ENCODE measurements around the gene LYST.
"Not testable (repeated sequence)": the region's sequence is repeated elsewhere in the genome, so short reads cannot be mapped to it uniquely, and the experiment has no call there.

Gene LYST

DNA sequence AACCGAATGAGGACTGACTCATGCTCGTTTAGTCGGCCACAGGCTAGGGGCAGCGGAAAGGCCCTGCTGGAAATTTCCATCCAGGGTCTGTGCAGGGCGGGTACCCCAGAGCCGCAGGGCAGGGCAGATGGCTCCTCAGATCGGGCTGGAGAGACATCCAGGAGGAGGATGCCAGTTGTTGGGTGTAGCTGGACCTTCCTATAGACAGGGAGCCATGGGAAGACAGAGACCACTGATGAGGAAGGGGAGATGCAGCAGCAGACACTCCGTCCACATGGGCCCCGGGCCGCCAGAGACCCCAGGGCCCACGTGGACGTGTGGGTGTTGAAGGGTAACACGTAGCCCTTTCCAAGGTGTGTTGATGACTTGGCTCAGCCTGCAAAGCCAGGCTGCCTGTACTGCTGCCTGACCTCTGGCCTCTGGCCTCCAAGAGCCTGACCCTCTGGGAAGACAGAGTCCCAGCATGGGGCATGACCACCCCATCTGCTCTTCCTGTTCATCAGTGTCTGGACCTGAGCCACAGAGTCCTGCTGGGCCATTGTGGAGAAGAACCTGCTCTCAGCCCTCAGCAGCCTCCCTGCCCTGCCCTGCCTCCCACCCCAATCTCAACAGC, 221.9 kb downstream of the LYST start:
- no peak overlapping the region for H3K4me3 ChIP-seq (ENCODE audit: low read length)
- DNase-seq (ENCODE audit: low read depth), result no peak
- TF ChIP-seq, protein P1, sequence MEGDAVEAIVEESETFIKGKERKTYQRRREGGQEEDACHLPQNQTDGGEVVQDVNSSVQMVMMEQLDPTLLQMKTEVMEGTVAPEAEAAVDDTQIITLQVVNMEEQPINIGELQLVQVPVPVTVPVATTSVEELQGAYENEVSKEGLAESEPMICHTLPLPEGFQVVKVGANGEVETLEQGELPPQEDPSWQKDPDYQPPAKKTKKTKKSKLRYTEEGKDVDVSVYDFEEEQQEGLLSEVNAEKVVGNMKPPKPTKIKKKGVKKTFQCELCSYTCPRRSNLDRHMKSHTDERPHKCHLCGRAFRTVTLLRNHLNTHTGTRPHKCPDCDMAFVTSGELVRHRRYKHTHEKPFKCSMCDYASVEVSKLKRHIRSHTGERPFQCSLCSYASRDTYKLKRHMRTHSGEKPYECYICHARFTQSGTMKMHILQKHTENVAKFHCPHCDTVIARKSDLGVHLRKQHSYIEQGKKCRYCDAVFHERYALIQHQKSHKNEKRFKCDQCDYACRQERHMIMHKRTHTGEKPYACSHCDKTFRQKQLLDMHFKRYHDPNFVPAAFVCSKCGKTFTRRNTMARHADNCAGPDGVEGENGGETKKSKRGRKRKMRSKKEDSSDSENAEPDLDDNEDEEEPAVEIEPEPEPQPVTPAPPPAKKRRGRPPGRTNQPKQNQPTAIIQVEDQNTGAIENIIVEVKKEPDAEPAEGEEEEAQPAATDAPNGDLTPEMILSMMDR (conservative IDR thresholded peaks at IDR 0.05; ENCODE audit: low read length), result no peak

DNA sequence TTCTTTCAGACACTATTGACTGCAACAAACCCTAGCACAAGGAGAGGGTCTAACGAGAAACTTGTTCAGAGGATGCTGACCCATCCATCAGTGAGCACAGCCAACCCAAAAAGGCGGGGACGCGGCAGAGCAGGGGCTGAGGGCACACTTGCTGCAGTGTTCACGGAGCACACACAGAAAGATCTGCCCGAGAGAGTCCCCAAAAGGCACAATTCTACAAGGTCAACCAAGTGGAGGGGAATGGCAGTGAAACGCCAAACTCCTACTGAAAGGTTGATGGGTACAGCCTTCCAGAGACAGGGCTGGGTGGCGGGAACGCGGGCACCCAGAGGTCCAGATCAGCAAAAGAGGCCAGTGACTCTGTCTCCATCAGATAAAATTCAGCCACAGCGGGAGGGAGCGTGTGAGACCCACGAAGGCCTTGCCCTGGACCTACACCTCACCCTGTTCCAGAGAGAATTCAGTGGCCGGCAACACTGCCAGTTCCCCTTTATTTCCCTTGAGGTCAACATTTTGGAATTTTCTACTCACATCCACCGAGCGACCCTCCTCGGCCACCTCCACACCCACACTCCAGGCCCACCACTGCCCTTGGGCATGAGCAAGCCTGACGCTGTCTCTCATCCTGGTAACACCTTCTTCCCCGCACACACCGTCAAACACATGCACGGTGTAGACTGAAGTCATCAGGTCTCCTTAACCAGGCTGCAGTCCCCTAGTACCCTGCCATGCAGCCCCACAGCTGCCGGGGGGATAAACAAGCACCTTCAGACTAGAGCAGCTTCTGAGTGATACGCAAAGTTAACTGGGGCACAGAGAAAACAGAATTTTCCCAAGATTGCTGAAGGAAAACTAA, 222.6 kb downstream of the LYST start:
- DNase-seq (ENCODE audit: low read depth), result no peak
- no peak overlapping the region for H3K4me3 ChIP-seq (ENCODE audit: low read length)
- TF ChIP-seq, protein P1 (conservative IDR thresholded peaks at IDR 0.05; ENCODE audit: low read length), result no peak

DNA sequence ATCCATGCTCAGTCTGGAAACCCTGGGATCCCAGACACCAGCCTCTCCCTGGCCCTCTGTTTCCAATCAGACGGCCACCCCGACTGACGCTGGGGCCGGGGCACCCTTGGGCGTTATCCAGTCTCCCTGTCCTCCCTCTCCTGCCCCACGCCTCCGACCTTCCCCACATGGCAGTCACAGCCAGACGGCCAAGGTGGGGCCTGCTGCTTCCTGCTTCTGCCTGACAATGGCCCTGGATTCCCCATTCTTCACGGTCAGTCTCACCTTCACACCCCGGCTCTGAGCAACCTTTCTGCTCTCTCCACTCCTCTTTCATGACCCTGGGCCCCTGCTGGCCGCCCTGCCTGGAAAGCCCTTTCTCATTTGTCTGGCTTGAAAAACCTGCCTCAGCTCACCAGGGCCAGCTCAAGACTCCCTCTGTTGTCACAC, 223.7 kb downstream of the LYST start:
- no peak for DNase-seq (ENCODE audit: low read depth)
- H3K4me3 ChIP-seq (ENCODE audit: low read length), result no peak overlapping the region
- TF ChIP-seq, protein P1 (conservative IDR thresholded peaks at IDR 0.05; ENCODE audit: low read length), result no peak

DNA sequence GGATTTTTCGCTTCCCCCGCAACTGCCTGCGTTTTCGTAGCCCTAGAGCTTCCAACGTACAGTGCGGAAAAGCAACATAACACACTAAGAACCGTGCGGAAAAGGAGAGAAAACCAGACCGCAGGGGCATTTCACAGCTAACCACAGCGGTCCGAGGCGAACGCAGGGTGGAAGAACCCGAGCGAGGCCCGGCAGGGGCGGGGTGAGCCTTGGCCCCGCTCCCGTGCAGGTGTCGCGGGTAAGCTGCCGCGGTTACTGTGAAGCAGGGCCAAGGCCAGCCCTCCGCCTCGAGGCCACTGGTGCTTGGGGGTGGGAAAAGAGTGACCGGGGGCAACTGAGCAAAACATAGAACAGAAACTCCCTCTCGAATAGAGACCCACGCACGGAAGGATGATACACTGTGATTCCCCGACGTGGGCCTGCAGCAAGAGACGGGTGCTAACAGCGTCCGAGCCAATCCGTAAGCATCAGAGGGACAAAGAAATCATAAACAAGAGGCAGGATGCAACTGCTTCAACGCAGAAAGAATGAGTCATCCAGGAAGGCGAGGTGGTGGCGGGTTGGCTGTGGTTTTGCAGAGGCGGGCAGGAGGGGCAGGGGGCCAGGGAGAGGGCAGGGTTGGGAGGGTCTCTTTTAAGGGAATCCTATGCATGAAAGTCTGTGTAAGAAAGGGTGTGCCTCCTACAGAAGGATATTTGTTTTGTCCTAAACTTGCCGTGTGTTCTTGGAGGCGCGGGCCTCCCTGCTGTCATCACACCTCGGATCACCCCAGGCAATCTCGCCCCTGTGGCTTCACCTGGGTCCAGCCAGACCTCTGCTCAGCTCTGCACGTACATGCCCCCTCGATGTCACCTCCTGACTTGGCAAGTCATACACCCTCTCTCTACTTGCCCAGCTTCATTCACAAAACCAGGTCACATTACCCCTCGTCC, 224.4 kb downstream of the LYST start:
- H3K4me3 ChIP-seq (ENCODE audit: low read length), result no peak overlapping the region
- DNase-seq (ENCODE audit: low read depth), result no peak

DNA sequence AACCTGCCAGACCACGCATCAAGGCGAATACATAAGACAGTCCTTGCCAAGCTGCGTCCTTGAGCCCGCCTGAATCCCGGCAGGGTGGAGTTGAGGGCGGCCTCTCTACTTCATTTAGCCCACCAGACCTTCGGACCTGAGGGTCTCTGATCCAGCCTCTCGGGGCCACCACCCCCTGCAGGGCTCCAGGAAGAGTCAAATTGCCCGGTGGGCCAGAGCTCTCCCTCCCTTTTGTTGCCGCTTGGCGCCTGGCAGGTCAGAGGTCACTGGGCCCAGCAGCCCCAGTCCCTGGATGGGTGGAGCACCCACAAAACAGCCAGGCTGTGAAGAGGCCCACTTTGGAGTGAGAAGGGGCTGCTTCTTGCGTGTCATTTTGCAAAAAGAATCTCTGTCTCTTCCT, 226.1 kb downstream of the LYST start:
- TF ChIP-seq, protein P1 (conservative IDR thresholded peaks at IDR 0.05; ENCODE audit: low read length), result no peak
- no peak overlapping the region for H3K4me3 ChIP-seq (ENCODE audit: low read length)
- no peak for DNase-seq (ENCODE audit: low read depth)

More for the DNA sequence above, 224.4 kb downstream of the LYST start:
- TF ChIP-seq, protein P1 (conservative IDR thresholded peaks at IDR 0.05; ENCODE audit: low read length), result no peak

DNA sequence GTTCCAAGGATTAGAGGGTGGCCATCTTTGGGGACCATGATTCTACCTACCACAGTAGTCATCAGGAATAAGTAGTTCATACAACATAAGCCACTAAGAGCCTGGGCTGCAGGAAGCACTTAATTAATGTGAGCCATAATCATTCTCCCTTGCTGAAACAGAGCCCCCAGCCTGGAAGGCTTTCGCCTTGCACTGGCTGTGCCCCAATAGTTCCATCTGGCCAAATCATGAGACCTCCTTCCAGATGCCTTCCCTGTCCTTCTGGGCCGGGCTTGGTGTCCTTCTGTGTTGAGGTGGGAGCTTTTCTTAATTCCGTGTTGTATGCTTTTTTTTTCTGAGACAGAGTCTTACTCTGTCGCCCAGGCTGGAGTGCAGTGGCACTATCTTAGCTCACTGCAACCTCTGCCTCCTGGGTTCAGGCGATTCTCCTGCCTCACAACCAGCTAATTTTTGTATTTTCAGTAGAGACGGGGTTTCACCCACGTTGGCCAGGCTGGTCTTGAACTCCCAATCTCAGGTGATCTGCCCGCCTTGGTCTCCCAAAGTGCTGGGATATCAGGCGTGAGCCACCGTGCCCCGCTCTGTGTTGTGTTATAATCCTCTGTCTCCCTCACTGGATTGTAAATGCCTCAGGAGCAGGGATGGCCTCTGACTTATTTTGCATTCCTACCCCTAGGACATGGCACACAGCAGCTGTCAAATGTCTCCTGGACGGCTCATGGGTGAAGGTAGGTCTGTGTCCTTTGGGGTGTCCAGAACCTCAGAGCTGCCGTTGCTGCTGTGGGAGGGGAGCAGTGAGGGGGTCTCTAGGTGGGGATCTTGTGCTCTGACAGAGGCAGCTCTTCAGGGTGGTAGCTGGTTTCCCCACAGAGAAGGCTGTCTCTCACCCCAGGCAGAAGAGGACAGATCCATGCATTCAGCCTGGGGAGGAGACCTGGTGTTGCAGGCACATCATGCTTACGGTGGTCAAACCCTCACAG, 227.2 kb downstream of the LYST start:
- DNase-seq (ENCODE audit: low read depth), result no peak
- no peak overlapping the region for H3K4me3 ChIP-seq (ENCODE audit: low read length)
- TF ChIP-seq, protein P1 (conservative IDR thresholded peaks at IDR 0.05; ENCODE audit: low read length), result no peak

DNA sequence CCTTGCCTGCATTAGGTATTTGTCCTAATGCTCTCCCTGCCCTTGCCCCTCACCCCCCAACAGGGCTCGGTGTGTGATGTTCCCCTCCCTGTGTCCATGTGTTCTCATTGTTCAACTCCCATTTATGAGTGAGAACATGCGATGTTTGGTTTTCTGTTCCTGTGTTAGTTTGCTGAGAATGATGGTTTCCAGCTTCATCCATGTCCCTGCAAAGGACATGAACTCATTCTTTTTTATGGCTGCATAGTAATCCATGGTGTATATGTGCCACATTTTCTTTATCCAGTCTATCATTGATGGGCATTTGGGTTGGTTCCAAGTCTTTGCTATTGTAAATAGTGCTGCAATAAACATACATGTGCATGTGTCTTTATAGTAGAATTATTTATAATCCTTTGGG, 228.1 kb downstream of the LYST start:
- not testable (repeated sequence) for H3K4me3 ChIP-seq (ENCODE audit: low read length)

More for the DNA sequence above, 228.1 kb downstream of the LYST start:
- not testable (repeated sequence) for DNase-seq (ENCODE audit: low read depth)

Data from AG10803 (cell line).